PC-3 (cell line): Measurements from ENCODE around the gene EDC4. TPM values are rescaled to one million over a fixed set of nuclear protein-coding genes. Genes with fewer than 3 reads are reported as not detected.

ENCODE experiments used
- ATAC-seq: fragments of 200-7000 bp; cut with Tn5 transposase; 2 replicates; pipeline ENCODE4 v1.9.1; 2020; ENCODE audit warnings: mild to moderate bottlenecking, moderate library complexity
- BruUV-seq: library from RNA; stranded (reverse); fragments of 400-500 nt; replicated peaks from 2 replicates; lab custom pipeline; 2021; lab: Mats Ljungman, UMichigan
- CTCF ChIA-PET: fragments of 300-600 bp; sonication (Branson Sonifier 250); formaldehyde crosslinking; loops from one replicate; lab custom pipeline; 2022; ENCODE audit warnings: antibody characterized with exemption; lab: Charles Lee
- POLR2A ChIA-PET: fragments of 300-600 bp; sonication (Branson Sonifier 250); formaldehyde crosslinking; loops from one replicate; lab custom pipeline; 2022; ENCODE audit warnings: antibody characterized with exemption; ENCODE audit not compliant: unreplicated experiment; lab: Charles Lee
- DNase-seq: peaks from one replicate; pipeline ENCODE4 v3.0.0-alpha.2; 2015
- H2AFZ ChIP-seq: fragments of 300-600 bp; sonication (generic); 2 replicates; pipeline ENCODE4 v1.6.0; 2016; ENCODE audit warnings: antibody characterized with exemption, low read length
- H3F3A ChIP-seq: fragments of 300-600 bp; sonication (generic); one replicate; pipeline ENCODE4 v1.6.0; 2017; ENCODE audit warnings: antibody characterized with exemption, low read length, control low read depth, mild to moderate bottlenecking; ENCODE audit not compliant: unreplicated experiment
- H3K27ac ChIP-seq: fragments of 300-600 bp; sonication (generic); 2 replicates; pipeline ENCODE4 v1.5.1; 2016; ENCODE audit warnings: mild to moderate bottlenecking, low read length
- H3K27me3 ChIP-seq: fragments of 300-600 bp; sonication (generic); 2 replicates; pipeline ENCODE4 v1.6.1; 2016; ENCODE audit warnings: low read length, mixed read lengths
- H3K36me3 ChIP-seq: fragments of 300-600 bp; sonication (generic); 2 replicates; pipeline ENCODE4 v1.6.1; 2016; ENCODE audit warnings: low read depth, mixed run types, low read length, mixed read lengths
- H3K4me1 ChIP-seq: fragments of 300-600 bp; sonication (generic); 2 replicates; pipeline ENCODE4 v1.5.1; 2016; ENCODE audit warnings: low read length; ENCODE audit not compliant: insufficient read depth
- H3K4me2 ChIP-seq: fragments of 300-600 bp; sonication (generic); 2 replicates; pipeline ENCODE4 v1.6.0; 2016; ENCODE audit warnings: low read length
- H3K4me3 ChIP-seq: fragments of 300-600 bp; sonication (generic); 2 replicates; pipeline ENCODE4 v1.5.1; 2016; ENCODE audit warnings: mild to moderate bottlenecking, low read length, mixed read lengths
- H3K79me2 ChIP-seq: fragments of 300-600 bp; sonication (generic); 2 replicates; pipeline ENCODE4 v1.6.1; 2017; ENCODE audit warnings: low read length, mixed read lengths
- H3K9ac ChIP-seq: fragments of 300-600 bp; sonication (generic); 2 replicates; pipeline ENCODE4 v1.6.0; 2016; ENCODE audit warnings: mild to moderate bottlenecking, low read length
- H3K9me2 ChIP-seq: fragments of 300-600 bp; sonication (generic); replicated peaks from 2 replicates; pipeline ENCODE4 v1.6.1; 2016; ENCODE audit warnings: mixed run types, low read length, mixed read lengths
- H3K9me3 ChIP-seq: fragments of 300-600 bp; sonication (generic); 2 replicates; pipeline ENCODE4 v1.6.1; 2016; ENCODE audit warnings: low read length, mixed read lengths
- H4K20me1 ChIP-seq: fragments of 300-600 bp; sonication (generic); 2 replicates; pipeline ENCODE4 v1.6.1; 2016; ENCODE audit warnings: low read length, mixed read lengths
- CTCF ChIP-seq: fragments of 300-600 bp; sonication (generic); conservative IDR thresholded peaks from 2 replicates; pipeline ENCODE4 v1.5.1; 2017; ENCODE audit warnings: antibody characterized with exemption, low read depth, mild to moderate bottlenecking, low read length
- EZH2 ChIP-seq: fragments of 300-600 bp; sonication (generic); IDR thresholded peaks from one replicate; pipeline ENCODE4 v1.6.1; 2017; ENCODE audit warnings: antibody characterized with exemption, mild to moderate bottlenecking, low read length; ENCODE audit not compliant: unreplicated experiment
- EZH2phosphoT487 ChIP-seq: fragments of 300-600 bp; sonication (generic); IDR thresholded peaks from 2 replicates; pipeline ENCODE4 v1.6.1; 2018; ENCODE audit warnings: mild to moderate bottlenecking, antibody characterized with exemption, low read length, borderline replicate concordance
- intact Hi-C: fragments of 100-400 bp; cut with micrococcal nuclease; formaldehyde crosslinking; loops from 2 replicates; pipeline ENCODE4 v1.9.0; 2023
- total RNA-seq: library from RNA; depleted of rRNA; stranded (reverse); fragments of >200 nt; gene quantifications from 2 replicates; pipeline ENCODE4 v1.2.3, GENCODE V29; 2014

Gene EDC4
- total RNA-seq, 1 experiment from 2014 or later: 58.9 TPM

GRCh38 chr16:67848118-67848517 is 24.7 kb upstream of the EDC4 start:
- H4K20me1 ChIP-seq: peaks cover 14% of the 10 kb centered on the region; the same call in 1 of the 2 replicates
- peaks cover 33% of the 10 kb centered on the region for H3K4me1 ChIP-seq
- H3K9ac ChIP-seq: peak overlapping the region; percentile 100
- H3K36me3 ChIP-seq: no peaks in the 10 kb centered on the region
- ATAC-seq: no peak
- H3K27me3 ChIP-seq: no peaks in the 10 kb centered on the region
- H3K9me2 ChIP-seq: no peaks in the 10 kb centered on the region
- H3K27ac ChIP-seq: peak overlapping the region; percentile 81
- no TSS peak for BruUV-seq
- H3K79me2 ChIP-seq: peaks cover 91% of the 10 kb centered on the region
- CTCF ChIA-PET: no interaction called here
- DNase-seq: no peak
- peak overlapping the region; percentile 98 for H3K4me3 ChIP-seq
- intact Hi-C loops: no loop called here
- POLR2A ChIA-PET: no interaction called here
- H2AFZ ChIP-seq: no peak overlapping the region
- H3K9me3 ChIP-seq: no peaks in the 10 kb centered on the region
- peak overlapping the region; percentile 90 for H3K4me2 ChIP-seq
- no peak for TF ChIP-seq EZH2
- no peak for TF ChIP-seq EZH2phosphoT487
- no peak for TF ChIP-seq CTCF
- no peaks in the 10 kb centered on the region for H3F3A ChIP-seq

DNA sequence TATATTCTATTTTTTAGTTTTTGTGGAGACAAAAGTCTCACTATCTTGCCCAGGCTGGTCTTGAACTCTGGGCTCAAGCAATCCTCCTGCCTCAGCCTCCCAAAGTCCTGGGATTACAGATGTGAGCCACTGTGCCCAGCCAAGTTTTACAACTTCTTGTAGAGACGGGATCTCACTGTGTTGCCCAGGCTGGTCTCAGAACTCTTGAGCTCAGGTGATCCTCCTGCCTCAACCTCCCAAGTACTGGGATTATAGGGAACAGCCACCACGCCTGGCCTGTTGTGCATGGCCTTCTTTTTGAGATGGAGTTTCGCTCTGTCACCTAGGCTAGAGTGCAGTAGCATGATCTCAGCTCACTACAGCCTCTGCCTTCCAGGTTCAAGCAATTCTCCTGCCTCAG is 19.2 kb upstream of the EDC4 start:
- H3K36me3 ChIP-seq: no peaks in the 10 kb centered on the region
- no peak for TF ChIP-seq EZH2phosphoT487
- no peak for TF ChIP-seq EZH2
- TF ChIP-seq CTCF: no peak
- BruUV-seq: no TSS peak
- no peak overlapping the region for H3K9ac ChIP-seq
- H2AFZ ChIP-seq: no peak overlapping the region
- no peaks in the 10 kb centered on the region for H3F3A ChIP-seq
- H3K4me1 ChIP-seq: peaks cover 22% of the 10 kb centered on the region
- H3K4me3 ChIP-seq: no peak overlapping the region
- CTCF ChIA-PET: no interaction called here
- H3K9me3 ChIP-seq: no peaks in the 10 kb centered on the region
- H4K20me1 ChIP-seq: no peaks in the 10 kb centered on the region
- POLR2A ChIA-PET: no interaction called here
- intact Hi-C loops: no loop called here
- H3K79me2 ChIP-seq: peaks cover 95% of the 10 kb centered on the region
- no peak overlapping the region for H3K27ac ChIP-seq
- H3K9me2 ChIP-seq: no peaks in the 10 kb centered on the region
- no peak for ATAC-seq
- H3K27me3 ChIP-seq: no peaks in the 10 kb centered on the region
- no peak overlapping the region for H3K4me2 ChIP-seq
- DNase-seq: no peak

- Histone ChIP-seq H3K27ac (no peak overlapping the region), H3K9ac (no peak overlapping the region), H3K4me3 (no peak overlapping the region), H3K9me3 (no peaks in the 10 kb centered on the region), H3K27me3 (no peaks in the 10 kb centered on the region), H2AFZ (no peak overlapping the region), H3F3A (no peaks in the 10 kb centered on the region), H3K4me1 (peaks cover 33% of the 10 kb centered on the region), H3K4me2 (no peak overlapping the region), H3K36me3 (peaks cover 4% of the 10 kb centered on the region), H4K20me1 (no peaks in the 10 kb centered on the region), H3K9me2 (no peaks in the 10 kb centered on the region), H3K79me2 (peaks cover 96% of the 10 kb centered on the region)
- intact Hi-C loops: no loop called here
- no peak for DNase-seq
- CTCF ChIA-PET: no interaction called here
- BruUV-seq: no TSS peak
- ATAC-seq: no peak
- no peak for TF ChIP-seq EZH2
- TF ChIP-seq EZH2phosphoT487: no peak
- TF ChIP-seq CTCF: no peak
- POLR2A ChIA-PET: interaction anchor here (1.0 kb wide), 1 partner anchor 10 kb away, joined by 3 read pairs; no protein-coding TSS in a partner anchor
Measured at GRCh38 chr16:67855789-67856188, 17.1 kb upstream of the EDC4 start.
